ENCODE results near the gene SEC14L3. TPM values are rescaled to one million over a fixed set of nuclear protein-coding genes. Genes with fewer than 3 reads are reported as not detected.

Gene SEC14L3
- total RNA-seq, 1 experiment from 2014 or later = not detected

- Histone ChIP-seq H4K20me1 (ENCODE audit: control insufficient read depth, insufficient read depth, insufficient read length) (no peaks in the 10 kb centered on the region), H3K9ac (ENCODE audit: extremely low read depth, insufficient read length, low read length) (no peak overlapping the region), H3K4ac (ENCODE audit: low read depth, low read length) (no peak overlapping the region), H3K27me3 (ENCODE audit: insufficient read depth, low read length) (no peaks in the 10 kb centered on the region), H3K14ac (ENCODE audit: insufficient read depth, low read length) (no peak overlapping the region), H2BK15ac (ENCODE audit: low read depth, low read length) (no peak overlapping the region), H2BK5ac (ENCODE audit: insufficient read length, low read length) (no peak overlapping the region), H4K8ac (replicated peaks; ENCODE audit: insufficient read length, low read depth, low read length) (no peak overlapping the region), H3K18ac (ENCODE audit: insufficient read length, low read depth, low read length) (no peak overlapping the region), H3K4me1 (ENCODE audit: insufficient read depth, low read length) (no peaks in the 10 kb centered on the region), H3K27ac (ENCODE audit: insufficient read length, low read depth, low read length) (no peak overlapping the region), H2BK120ac (ENCODE audit: low read depth, low read length, poor library complexity, severe bottlenecking) (no peak overlapping the region), H3T11ph (ENCODE audit: low read length) (no peak overlapping the region), H3K23ac (ENCODE audit: insufficient read length, low read depth, low read length) (no peak overlapping the region), H3K56ac (ENCODE audit: insufficient read length, low read depth, low read length) (no peak overlapping the region), H4K5ac (ENCODE audit: insufficient read length, low read depth, low read length) (no peak overlapping the region), H2BK12ac (ENCODE audit: insufficient read length, low read depth, low read length) (no peak overlapping the region), H3K9me3 (ENCODE audit: control insufficient read depth, low read depth, low read length) (no peaks in the 10 kb centered on the region), H2BK20ac (ENCODE audit: low read depth, low read length, poor library complexity, severe bottlenecking) (no peak overlapping the region), H3K79me2 (ENCODE audit: insufficient read depth, low read length) (no peaks in the 10 kb centered on the region), H3K4me2 (ENCODE audit: insufficient read depth, insufficient read length, low read length) (no peak overlapping the region), H3K23me2 (ENCODE audit: insufficient read length, low read depth, low read length, poor library complexity, severe bottlenecking) (no peaks in the 10 kb centered on the region), H2AK5ac (ENCODE audit: insufficient read length, low read length) (no peak overlapping the region), H2AFZ (ENCODE audit: low read length) (no peak overlapping the region), H4K91ac (ENCODE audit: insufficient read length, low read depth, low read length) (no peak overlapping the region), H3K79me1 (ENCODE audit: insufficient read depth, low read depth, low read length, poor library complexity, severe bottlenecking) (no peaks in the 10 kb centered on the region)
- no peak for TF ChIP-seq CTCF (conservative IDR thresholded peaks at IDR 0.05)
- Mint-ChIP-seq H3K9me3 (no peaks in the 10 kb centered on the region), H3K4me1 (no peaks in the 10 kb centered on the region), H3K27me3 (ENCODE audit: low read depth) (peaks cover 2% of the 10 kb centered on the region; the same call in 1 of the 2 replicates), H3K27ac (no peak overlapping the region; a peak in 1 of 7 replicates), H3K4me3 (no peak overlapping the region), H3K36me3 (ENCODE audit: insufficient read depth in 1 of 3, low read depth in 3 of 3) (no peaks in the 10 kb centered on the region)
- DNase-seq = no peak
- WGBS (ENCODE audit: extremely low coverage, insufficient read length, low lambda C conversion rate) = no CpG with 5 or more reads among the region's 8 CpGs
These were observed 34.7 kb upstream of the SEC14L3 start for GRCh38 chr22:30506507-30506968.

Measured in H9 (cell line).